ENCODE measurements around the gene SYNPO2L.

SYNPO2L gene

GRCh38 chr10:73601486-73601921 is 54.3 kb downstream of the SYNPO2L start:
- no peak for DNase-seq

GRCh38 chr10:73597346-73597745 is 58.5 kb downstream of the SYNPO2L start:
- DNase-seq, result no peak

Measured in activated CD8-positive, alpha-beta memory T cell treated with anti-CD3 and anti-CD28 coated beads for 24 hours (primary cell).